NCI-H1105 treated with DMSO at 0.1 percent for 48 hours (cell line): ENCODE data around the gene CCP110.

Experiments
- DNase-seq: peaks from one replicate; lab custom pipeline; 2025; lab: John Stamatoyannopoulos, UW

Gene CCP110

GRCh38 chr16:19523559-19524355 is at the start of gene CCP110:
Gene CCP110, plus strand, starts transcription at chr16:19523942. Its CDS starts 3,940 bp downstream, at chr16:19527882.
- DNase-seq: peak; percentile 77

GRCh38 chr16:19474617-19475016 is 49.1 kb upstream of the CCP110 start:
- no peak for DNase-seq

GRCh38 chr16:19478505-19478904 is 45.2 kb upstream of the CCP110 start:
- no peak for DNase-seq

GRCh38 chr16:19479302-19479721 is 44.4 kb upstream of the CCP110 start:
- DNase-seq: no peak

GRCh38 chr16:19481296-19481695 is 42.4 kb upstream of the CCP110 start:
- no peak for DNase-seq

GRCh38 chr16:19481769-19482168 is 42.0 kb upstream of the CCP110 start:
- DNase-seq: no peak

- DNase-seq: no peak
Observed at GRCh38 chr16:19482291-19482690, 41.5 kb upstream of the CCP110 start.

GRCh38 chr16:19484096-19484495 is 39.6 kb upstream of the CCP110 start:
- DNase-seq: no peak

- DNase-seq: no peak
Observed at GRCh38 chr16:19485611-19486010, 38.1 kb upstream of the CCP110 start.

GRCh38 chr16:19486051-19486450 is 37.7 kb upstream of the CCP110 start:
- no peak for DNase-seq

GRCh38 chr16:19486750-19487325 is 36.9 kb upstream of the CCP110 start:
- DNase-seq: no peak

- DNase-seq: no peak
Observed at GRCh38 chr16:19488213-19488640, 35.5 kb upstream of the CCP110 start.

- no peak for DNase-seq
Observed at GRCh38 chr16:19490619-19491018, 33.1 kb upstream of the CCP110 start.

- DNase-seq: no peak
Observed at GRCh38 chr16:19497176-19497575, 26.6 kb upstream of the CCP110 start.

- no peak for DNase-seq
Observed at GRCh38 chr16:19499006-19499405, 24.7 kb upstream of the CCP110 start.

GRCh38 chr16:19499481-19499880 is 24.3 kb upstream of the CCP110 start:
- DNase-seq: no peak

GRCh38 chr16:19502395-19503131 is 21.2 kb upstream of the CCP110 start:
- peak; percentile 51 for DNase-seq

- no peak for DNase-seq
Observed at GRCh38 chr16:19503461-19504075, 20.2 kb upstream of the CCP110 start.

GRCh38 chr16:19505600-19506303 is 18.0 kb upstream of the CCP110 start:
- no peak for DNase-seq

- no peak for DNase-seq
Observed at GRCh38 chr16:19506965-19507364, 16.8 kb upstream of the CCP110 start.

- DNase-seq: no peak
Observed at GRCh38 chr16:19507867-19508266, 15.9 kb upstream of the CCP110 start.

- DNase-seq: no peak
Observed at GRCh38 chr16:19512297-19512696, 11.4 kb upstream of the CCP110 start.
